Breast epithelium (tissue), 4 donors: ENCODE results near the gene ERVW-1. TPM values are rescaled to one million over a fixed set of nuclear protein-coding genes. Genes with fewer than 3 reads are reported as not detected.

Experiments used
- DNase-seq, 2 donors: peaks; one replicate each; pipeline ENCODE4 v3.0.0-alpha.2; 2019; ENCODE audit warnings: low spot score in 2 of 2
- H3K27ac ChIP-seq, 2 donors: fragments of 200-600 bp; sonication (generic) in 1 of 2; one replicate each; pipeline ENCODE4 v1.5.1; 2016 to 2019; ENCODE audit warnings: mild to moderate bottlenecking in 1 of 2
- H3K27me3 ChIP-seq, 2 donors: fragments of 200-600 bp; sonication (generic) in 1 of 2; one replicate each; pipeline versions ENCODE4 v1.5.1 to v1.6.0; 2017 to 2019; ENCODE audit warnings: control low read depth in 1 of 2, mild to moderate bottlenecking in 1 of 2
- H3K36me3 ChIP-seq: fragments of 200-600 bp; one replicate; pipeline ENCODE4 v1.5.1; 2019
- H3K4me1 ChIP-seq, 2 donors: fragments of 200-600 bp; sonication (generic); one replicate each; pipeline ENCODE4 v1.5.1; 2016 to 2019; ENCODE audit warnings: control low read depth in 1 of 2
- H3K4me3 ChIP-seq, 3 donors: fragments of 200-600 bp; sonication (generic); 1 replicate in 2 of 3; 2 replicates in 1 of 3; pipeline ENCODE4 v1.5.1; 2016 to 2019; ENCODE audit warnings: mild to moderate bottlenecking in 3 of 3, moderate library complexity in 2 of 3
- H3K9me3 ChIP-seq, 2 donors: fragments of 200-600 bp; sonication (generic) in 1 of 2; one replicate each; pipeline ENCODE4 v1.5.1; 2016 to 2019; ENCODE audit warnings: control low read depth in 1 of 2
- POLR2A ChIP-seq: fragments of 450-650 bp; IDR thresholded peaks from one replicate; pipeline ENCODE4 v1.6.1; 2016; ENCODE audit warnings: antibody characterized with exemption, mild to moderate bottlenecking, moderate library complexity
- POLR2AphosphoS5 ChIP-seq, 3 donors: sonication (generic); formaldehyde crosslinking; IDR thresholded peaks; one replicate each; pipeline ENCODE4 v1.6.1; 2017; ENCODE audit warnings: antibody characterized with exemption in 3 of 3
- intact Hi-C: fragments of 100-400 bp; cut with DNase I; formaldehyde crosslinking; loops from one replicate; pipeline ENCODE4 v1.15.1; 2023; ENCODE audit warnings: low total_unique reads
- total RNA-seq, 3 donors: library from RNA; depleted of rRNA; stranded (reverse); fragments of >200 nt; gene quantifications; one replicate each; pipeline ENCODE4 v1.1.0, GENCODE V29; 2016
- TF ChIP-seq, protein P1 (sequence below), 3 donors: fragments of 450-650 bp; IDR thresholded peaks; one replicate each; pipeline ENCODE4 v1.5.1; 2016 to 2017; ENCODE audit warnings: antibody characterized with exemption in 3 of 3, mild to moderate bottlenecking in 3 of 3, moderate library complexity in 3 of 3

Gene ERVW-1
- total RNA-seq, 3 donors from 2014 or later, result not detected

DNA sequence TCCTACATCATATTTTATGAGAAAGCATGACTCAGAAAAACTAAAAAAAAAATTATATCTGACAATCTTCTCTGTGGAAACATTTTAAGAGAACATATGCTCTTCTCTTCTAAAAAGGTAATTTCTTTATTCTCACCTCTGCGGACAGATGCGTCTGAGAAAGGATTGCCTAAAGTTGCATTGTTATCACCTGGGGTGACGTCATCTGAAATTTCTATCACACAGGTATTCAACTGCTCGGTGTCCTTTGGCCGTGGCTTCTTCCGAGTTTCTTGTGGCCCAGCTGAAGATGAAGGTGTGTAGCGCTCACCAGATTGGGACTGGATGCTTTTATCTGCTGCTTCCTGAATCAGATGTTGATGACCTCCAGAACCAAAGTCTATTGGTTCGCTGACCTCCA is 44.7 kb downstream of the ERVW-1 start:
- Histone ChIP-seq H3K36me3 (no peaks in the 10 kb centered on the region), H3K9me3 (no peaks in the 10 kb centered on the region), H3K27me3 (no peaks in the 10 kb centered on the region), H3K27ac (no peak overlapping the region), H3K4me1 (no peaks in the 10 kb centered on the region), H3K4me3 (no peak overlapping the region)
- TF ChIP-seq, protein P1, sequence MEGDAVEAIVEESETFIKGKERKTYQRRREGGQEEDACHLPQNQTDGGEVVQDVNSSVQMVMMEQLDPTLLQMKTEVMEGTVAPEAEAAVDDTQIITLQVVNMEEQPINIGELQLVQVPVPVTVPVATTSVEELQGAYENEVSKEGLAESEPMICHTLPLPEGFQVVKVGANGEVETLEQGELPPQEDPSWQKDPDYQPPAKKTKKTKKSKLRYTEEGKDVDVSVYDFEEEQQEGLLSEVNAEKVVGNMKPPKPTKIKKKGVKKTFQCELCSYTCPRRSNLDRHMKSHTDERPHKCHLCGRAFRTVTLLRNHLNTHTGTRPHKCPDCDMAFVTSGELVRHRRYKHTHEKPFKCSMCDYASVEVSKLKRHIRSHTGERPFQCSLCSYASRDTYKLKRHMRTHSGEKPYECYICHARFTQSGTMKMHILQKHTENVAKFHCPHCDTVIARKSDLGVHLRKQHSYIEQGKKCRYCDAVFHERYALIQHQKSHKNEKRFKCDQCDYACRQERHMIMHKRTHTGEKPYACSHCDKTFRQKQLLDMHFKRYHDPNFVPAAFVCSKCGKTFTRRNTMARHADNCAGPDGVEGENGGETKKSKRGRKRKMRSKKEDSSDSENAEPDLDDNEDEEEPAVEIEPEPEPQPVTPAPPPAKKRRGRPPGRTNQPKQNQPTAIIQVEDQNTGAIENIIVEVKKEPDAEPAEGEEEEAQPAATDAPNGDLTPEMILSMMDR (IDR thresholded peaks at IDR 0.05), result no peak
- no peak for TF ChIP-seq POLR2AphosphoS5 (IDR thresholded peaks at IDR 0.05)
- TF ChIP-seq POLR2A, result no peak
- no peak for DNase-seq
- intact Hi-C loops, result no loop called here

DNA sequence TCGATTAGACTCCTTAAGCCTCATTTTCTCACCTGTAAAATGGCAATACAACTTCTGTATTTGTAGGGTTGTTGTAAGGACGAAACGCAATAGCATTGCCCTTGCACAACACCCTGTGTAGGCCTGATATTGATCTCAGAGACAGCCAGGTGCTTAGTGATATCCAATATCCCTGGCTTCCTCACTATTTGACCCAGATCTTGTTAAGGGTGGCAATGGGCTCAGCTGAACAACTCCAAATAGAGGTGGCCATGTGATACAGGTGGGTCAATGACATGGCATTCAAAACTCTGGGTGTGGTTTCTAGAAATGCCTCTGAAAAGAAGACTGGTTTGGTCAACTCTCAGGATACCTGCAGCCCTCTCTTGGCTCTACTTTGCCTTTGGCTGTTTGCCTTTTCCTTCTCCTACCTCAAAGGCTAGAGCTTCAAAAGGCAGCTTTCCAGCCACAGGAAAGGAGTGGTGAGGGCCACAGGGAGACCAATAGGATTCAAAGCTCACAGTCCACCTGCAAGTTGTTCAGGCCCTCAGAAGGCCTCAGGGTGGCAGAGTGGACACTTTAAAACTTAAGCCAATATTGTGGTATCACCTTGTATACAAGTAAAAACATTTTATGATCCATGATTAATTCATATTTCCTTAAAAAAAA is 45.3 kb downstream of the ERVW-1 start:
- H3K27ac ChIP-seq, result no peak overlapping the region
- intact Hi-C loops, result no loop called here
- H3K4me1 ChIP-seq, result no peaks in the 10 kb centered on the region
- no peaks in the 10 kb centered on the region for H3K27me3 ChIP-seq
- H3K9me3 ChIP-seq, result no peaks in the 10 kb centered on the region
- H3K4me3 ChIP-seq, result no peak overlapping the region
- DNase-seq, result no peak
- H3K36me3 ChIP-seq, result no peaks in the 10 kb centered on the region
- no peak for TF ChIP-seq POLR2AphosphoS5 (IDR thresholded peaks at IDR 0.05)
- TF ChIP-seq POLR2A, result no peak
- TF ChIP-seq, protein P1 (IDR thresholded peaks at IDR 0.05), result no peak

DNA sequence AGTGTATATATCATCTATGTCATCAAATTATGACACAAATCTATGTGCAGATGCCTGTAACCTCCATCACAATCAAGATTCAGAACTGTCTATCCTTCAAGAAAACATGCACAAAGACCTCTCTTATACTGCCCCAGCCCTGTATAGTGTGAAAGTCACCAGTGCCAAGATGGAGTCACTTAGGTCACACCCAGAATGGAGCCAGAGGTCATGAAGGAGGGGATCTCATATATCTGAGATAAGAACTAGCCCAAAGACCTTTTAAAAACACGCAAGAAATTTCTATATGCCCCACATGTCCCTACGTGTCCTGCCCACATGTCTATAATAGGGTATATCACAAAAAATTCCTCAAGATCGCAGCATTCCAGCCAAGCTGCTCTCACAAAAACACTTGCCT is 50.6 kb downstream of the ERVW-1 start:
- no peaks in the 10 kb centered on the region for H3K36me3 ChIP-seq
- intact Hi-C loops, result no loop called here
- no peak overlapping the region for H3K27ac ChIP-seq
- no peak for DNase-seq
- TF ChIP-seq, protein P1 (IDR thresholded peaks at IDR 0.05), result no peak
- no peak for TF ChIP-seq POLR2A
- no peak for TF ChIP-seq POLR2AphosphoS5 (IDR thresholded peaks at IDR 0.05)
- no peak overlapping the region for H3K4me3 ChIP-seq
- H3K4me1 ChIP-seq, result no peaks in the 10 kb centered on the region
- no peaks in the 10 kb centered on the region for H3K9me3 ChIP-seq
- H3K27me3 ChIP-seq, result peaks cover 0 to 4% of the 10 kb centered on the region in 2 donors

DNA sequence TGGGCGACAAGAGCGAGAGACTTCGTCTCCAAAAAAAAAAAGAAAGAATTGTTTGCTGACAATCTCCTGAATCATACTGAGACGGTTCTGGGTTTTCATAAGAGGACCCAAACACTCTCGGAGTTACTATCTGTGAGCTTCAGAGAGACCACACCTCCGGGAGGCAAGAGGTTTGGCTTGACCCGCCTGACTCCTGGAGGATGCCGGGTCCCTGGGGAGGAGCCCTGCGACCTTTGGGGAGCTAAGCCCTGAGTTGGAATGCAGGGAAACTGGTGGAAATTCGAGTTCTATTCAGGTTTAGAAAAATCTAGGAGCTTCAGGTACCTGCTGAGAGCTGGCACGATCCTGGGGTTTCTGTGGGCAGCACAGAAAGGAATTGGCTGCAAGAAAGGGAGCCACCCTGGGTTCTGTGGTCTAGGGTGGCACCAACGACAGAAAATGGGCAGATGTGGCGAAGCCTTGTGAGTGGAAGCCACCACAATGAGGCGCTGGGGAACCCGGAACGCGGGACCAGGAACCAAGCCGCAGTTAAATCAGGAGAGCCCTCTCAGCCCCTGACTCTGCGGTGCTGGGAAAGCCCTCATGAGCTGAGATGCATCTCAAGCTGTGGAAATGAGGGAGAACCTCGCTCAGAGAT is 52.3 kb downstream of the ERVW-1 start:
- Histone ChIP-seq H3K4me3 (no peak overlapping the region), H3K36me3 (no peaks in the 10 kb centered on the region), H3K27ac (no peak overlapping the region), H3K9me3 (no peaks in the 10 kb centered on the region), H3K4me1 (no peaks in the 10 kb centered on the region), H3K27me3 (peaks cover 0 to 4% of the 10 kb centered on the region in 2 donors)
- no peak for DNase-seq
- TF ChIP-seq POLR2A (no peak), POLR2AphosphoS5 (IDR thresholded peaks at IDR 0.05) (no peak)
- intact Hi-C loops, result no loop called here

DNA sequence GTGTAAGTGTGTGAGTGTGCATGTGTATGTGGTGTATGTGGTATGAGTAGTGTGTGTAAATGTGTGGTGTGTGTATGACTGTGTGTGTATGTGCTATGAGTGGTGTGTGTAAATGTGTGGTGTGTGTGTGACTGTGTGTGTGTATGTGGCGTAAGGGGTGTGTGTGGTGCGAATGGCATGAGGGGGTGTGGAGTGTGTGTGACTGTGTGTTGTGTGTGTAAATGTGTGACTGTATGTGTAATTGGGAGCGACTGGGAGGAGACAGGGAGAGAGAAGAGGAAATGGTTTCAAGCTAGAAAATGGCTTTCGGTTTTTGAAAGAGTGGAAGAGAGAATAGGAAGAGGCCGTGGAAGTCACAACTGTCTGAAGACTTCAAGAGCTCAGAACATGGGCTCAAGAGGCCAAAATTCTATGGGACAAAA is 54.0 kb downstream of the ERVW-1 start:
- Histone ChIP-seq H3K4me3 (peak overlapping the region in 1 of 3 donors; percentile 42), H3K27ac (no peak overlapping the region), H3K27me3 (peaks cover 0 to 4% of the 10 kb centered on the region in 2 donors), H3K4me1 (no peaks in the 10 kb centered on the region), H3K9me3 (no peaks in the 10 kb centered on the region), H3K36me3 (no peaks in the 10 kb centered on the region)
- no peak for DNase-seq
- TF ChIP-seq, protein P1 (IDR thresholded peaks at IDR 0.05), result no peak
- TF ChIP-seq POLR2AphosphoS5 (IDR thresholded peaks at IDR 0.05) (no peak), POLR2A (no peak)
- intact Hi-C loops, result no loop called here
